ENCODE data around the gene TPO. TPM values are rescaled to one million over a fixed set of nuclear protein-coding genes. Genes with fewer than 3 reads are reported as not detected.

TPO gene
- total RNA-seq, 3 donors from 2014 or later: 1.3 to 5.7 (median 2.3) TPM

DNA sequence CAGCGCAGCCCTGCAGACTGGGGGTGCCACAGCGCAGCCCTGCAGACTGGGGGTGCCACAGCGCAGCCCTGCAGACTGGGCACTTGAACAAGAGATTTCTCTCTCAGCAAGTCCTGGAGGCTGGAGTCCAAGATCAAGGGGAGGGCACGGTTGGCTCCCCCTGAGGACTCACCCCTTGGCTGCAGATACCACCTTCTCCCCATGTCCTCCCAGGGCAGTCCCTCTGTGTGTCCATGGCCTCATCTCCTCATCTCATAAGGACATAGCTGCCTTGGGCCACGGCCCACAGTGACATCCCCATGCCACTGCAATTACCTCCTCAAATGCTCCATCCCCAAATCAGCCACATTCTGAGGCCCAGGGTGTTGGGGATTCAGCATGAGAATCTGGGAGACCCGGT is 98.2 kb downstream of the TPO start:
- peaks cover 3% of the 10 kb centered on the region for H3K4me1 ChIP-seq (ENCODE audit: low read depth)
- TF ChIP-seq, protein P1, sequence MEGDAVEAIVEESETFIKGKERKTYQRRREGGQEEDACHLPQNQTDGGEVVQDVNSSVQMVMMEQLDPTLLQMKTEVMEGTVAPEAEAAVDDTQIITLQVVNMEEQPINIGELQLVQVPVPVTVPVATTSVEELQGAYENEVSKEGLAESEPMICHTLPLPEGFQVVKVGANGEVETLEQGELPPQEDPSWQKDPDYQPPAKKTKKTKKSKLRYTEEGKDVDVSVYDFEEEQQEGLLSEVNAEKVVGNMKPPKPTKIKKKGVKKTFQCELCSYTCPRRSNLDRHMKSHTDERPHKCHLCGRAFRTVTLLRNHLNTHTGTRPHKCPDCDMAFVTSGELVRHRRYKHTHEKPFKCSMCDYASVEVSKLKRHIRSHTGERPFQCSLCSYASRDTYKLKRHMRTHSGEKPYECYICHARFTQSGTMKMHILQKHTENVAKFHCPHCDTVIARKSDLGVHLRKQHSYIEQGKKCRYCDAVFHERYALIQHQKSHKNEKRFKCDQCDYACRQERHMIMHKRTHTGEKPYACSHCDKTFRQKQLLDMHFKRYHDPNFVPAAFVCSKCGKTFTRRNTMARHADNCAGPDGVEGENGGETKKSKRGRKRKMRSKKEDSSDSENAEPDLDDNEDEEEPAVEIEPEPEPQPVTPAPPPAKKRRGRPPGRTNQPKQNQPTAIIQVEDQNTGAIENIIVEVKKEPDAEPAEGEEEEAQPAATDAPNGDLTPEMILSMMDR (IDR thresholded peaks at IDR 0.05): no peak
- H3K9me3 ChIP-seq: no peaks in the 10 kb centered on the region
- no peaks in the 10 kb centered on the region for H3K36me3 ChIP-seq (ENCODE audit: low read depth)
- DNase-seq: no peak
- intact Hi-C loops (cut with DNase I, micrococcal nuclease): no loop called here
- ATAC-seq: no peak
- no peak overlapping the region for H3K4me3 ChIP-seq

DNA sequence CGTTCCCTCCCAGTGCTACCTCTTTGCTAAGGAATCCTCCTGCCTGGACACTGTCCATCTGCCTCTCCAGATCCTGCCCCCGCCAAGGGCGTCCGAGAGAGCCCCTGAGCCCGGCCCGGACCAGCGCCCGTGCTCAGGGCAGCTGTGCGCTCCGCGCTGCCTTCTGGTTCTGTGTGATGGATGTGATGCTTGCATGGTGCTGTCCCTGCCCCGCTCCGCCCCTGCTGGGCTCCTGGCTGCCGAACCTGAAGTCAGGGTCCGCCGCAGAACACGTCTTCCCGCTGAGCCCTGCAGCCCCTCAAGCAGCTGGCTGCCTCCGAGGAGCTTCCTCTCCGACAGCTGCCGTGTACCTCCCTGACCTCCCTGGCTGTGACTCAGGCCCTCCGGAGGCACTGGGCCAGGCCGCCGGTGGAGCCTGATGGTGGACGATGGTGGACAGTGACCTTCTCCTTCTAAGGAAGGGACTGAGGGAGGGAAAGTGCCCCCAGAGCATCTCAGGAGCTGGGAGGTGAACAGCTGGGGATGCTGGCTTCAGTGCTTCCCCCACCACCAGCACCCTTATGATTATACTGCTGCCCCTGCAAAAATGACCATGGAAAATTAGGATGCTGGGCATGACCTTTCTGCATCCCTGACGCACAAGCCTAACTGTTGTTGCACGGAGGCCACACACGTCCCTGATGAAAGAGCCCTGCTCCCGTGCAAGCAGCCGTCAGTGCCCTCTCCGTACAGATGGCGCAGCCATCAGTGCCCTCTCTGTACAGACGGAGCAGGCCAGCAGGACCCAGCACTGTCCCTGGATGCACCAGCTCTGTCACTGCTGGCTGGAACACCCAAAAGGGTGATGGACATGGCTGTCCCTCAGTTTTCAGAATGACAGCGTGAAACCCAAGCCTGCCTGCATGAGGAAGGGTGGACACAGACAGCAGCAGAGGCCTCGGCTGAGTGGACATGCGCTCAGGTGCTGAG is 99.3 kb downstream of the TPO start:
- DNase-seq: no peak
- Histone ChIP-seq H3K4me3 (no peak overlapping the region), H3K9me3 (no peaks in the 10 kb centered on the region), H3K36me3 (ENCODE audit: low read depth) (no peaks in the 10 kb centered on the region), H3K4me1 (ENCODE audit: low read depth) (peaks cover 3% of the 10 kb centered on the region)
- ATAC-seq: no peak
- TF ChIP-seq, protein P1 (IDR thresholded peaks at IDR 0.05): no peak
- intact Hi-C loops (cut with DNase I, micrococcal nuclease): no loop called here

- ATAC-seq: no peak
- Histone ChIP-seq H3K36me3 (ENCODE audit: low read depth) (no peaks in the 10 kb centered on the region), H3K9me3 (no peaks in the 10 kb centered on the region), H3K4me1 (ENCODE audit: low read depth) (peaks cover 2% of the 10 kb centered on the region), H3K4me3 (no peak overlapping the region)
- TF ChIP-seq, protein P1 (IDR thresholded peaks at IDR 0.05): no peak
- DNase-seq: no peak
- intact Hi-C loops (cut with DNase I, micrococcal nuclease): no loop called here
These were observed 101.3 kb downstream of the TPO start for GRCh38 chr2:1514391-1515072.

GRCh38 chr2:1515073-1515430 is 101.8 kb downstream of the TPO start:
- TF ChIP-seq, protein P1 (IDR thresholded peaks at IDR 0.05): no peak
- ATAC-seq (no peak), DNase-seq (no peak)
- Histone ChIP-seq H3K4me3 (no peak overlapping the region), H3K9me3 (no peaks in the 10 kb centered on the region), H3K36me3 (ENCODE audit: low read depth) (no peaks in the 10 kb centered on the region), H3K4me1 (ENCODE audit: low read depth) (no peaks in the 10 kb centered on the region)
- intact Hi-C loops (cut with DNase I, micrococcal nuclease): no loop called here

GRCh38 chr2:1515986-1516797 is 102.9 kb downstream of the TPO start:
- no peak overlapping the region for H3K4me3 ChIP-seq
- no peak for DNase-seq
- TF ChIP-seq, protein P1 (IDR thresholded peaks at IDR 0.05): no peak
- no peaks in the 10 kb centered on the region for H3K4me1 ChIP-seq (ENCODE audit: low read depth)
- no peak for ATAC-seq
- no peaks in the 10 kb centered on the region for H3K36me3 ChIP-seq (ENCODE audit: low read depth)
- intact Hi-C loops (cut with DNase I, micrococcal nuclease): no loop called here
- no peaks in the 10 kb centered on the region for H3K9me3 ChIP-seq

All from mucosa of descending colon (tissue), 3 donors.